Measurements from ENCODE around the gene CHST13.

DNA sequence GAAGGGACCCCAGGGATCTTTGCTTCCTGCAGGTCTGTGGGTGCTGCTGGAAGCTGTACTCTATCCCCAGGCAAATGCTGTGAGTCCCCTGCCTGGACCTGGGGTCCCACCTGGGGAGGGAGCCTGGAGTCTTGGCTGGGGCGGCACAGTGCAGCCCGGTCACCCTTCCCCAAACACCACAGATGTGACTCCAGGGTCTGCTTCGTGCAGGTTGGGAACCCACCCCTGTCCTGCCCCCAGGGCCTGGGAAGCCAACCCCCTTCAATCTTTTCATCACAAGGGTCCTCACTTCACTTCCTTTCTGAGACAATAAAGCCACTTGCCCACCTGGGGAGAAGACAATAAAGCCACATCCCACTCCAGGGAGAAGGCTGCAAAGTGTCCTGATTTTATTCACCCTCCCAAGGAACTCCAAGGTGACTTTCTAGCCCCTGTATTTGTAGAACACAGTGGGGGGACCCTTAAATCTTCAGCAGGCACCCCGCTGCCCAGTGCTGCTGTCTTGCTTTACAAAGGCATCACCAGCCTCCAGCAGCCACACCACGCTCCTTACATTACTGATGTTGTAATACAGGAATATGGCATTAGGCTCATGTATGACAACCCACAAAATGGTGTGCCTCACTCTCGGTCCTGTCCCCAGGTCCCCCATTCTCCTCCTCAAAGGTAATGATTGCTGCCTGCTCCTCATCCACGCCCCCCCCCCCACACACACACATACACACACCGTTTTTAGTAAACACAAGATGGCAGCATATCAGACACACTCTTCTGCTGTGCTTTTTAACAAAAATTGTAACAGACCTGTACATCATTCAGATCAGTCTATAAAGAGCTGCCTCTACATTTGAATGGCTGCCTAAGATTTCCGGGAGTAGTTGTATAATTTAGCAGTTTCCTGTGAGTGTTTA, 24.9 kb downstream of the CHST13 start:
- TF ChIP-seq, protein P1, sequence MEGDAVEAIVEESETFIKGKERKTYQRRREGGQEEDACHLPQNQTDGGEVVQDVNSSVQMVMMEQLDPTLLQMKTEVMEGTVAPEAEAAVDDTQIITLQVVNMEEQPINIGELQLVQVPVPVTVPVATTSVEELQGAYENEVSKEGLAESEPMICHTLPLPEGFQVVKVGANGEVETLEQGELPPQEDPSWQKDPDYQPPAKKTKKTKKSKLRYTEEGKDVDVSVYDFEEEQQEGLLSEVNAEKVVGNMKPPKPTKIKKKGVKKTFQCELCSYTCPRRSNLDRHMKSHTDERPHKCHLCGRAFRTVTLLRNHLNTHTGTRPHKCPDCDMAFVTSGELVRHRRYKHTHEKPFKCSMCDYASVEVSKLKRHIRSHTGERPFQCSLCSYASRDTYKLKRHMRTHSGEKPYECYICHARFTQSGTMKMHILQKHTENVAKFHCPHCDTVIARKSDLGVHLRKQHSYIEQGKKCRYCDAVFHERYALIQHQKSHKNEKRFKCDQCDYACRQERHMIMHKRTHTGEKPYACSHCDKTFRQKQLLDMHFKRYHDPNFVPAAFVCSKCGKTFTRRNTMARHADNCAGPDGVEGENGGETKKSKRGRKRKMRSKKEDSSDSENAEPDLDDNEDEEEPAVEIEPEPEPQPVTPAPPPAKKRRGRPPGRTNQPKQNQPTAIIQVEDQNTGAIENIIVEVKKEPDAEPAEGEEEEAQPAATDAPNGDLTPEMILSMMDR (conservative IDR thresholded peaks at IDR 0.05 in 1 of 2, IDR thresholded peaks at IDR 0.05 in 1 of 2; ENCODE audit: extremely low read depth in 1 of 2, insufficient read depth in 1 of 2, low read depth in 1 of 2, low read length in 2 of 2), result no peak
- no peak for TF ChIP-seq EZH2 (IDR thresholded peaks at IDR 0.05; ENCODE audit: borderline replicate concordance, low read length)
